Measurements from ENCODE around the gene TMEM82.
A peak's percentile ranks its signal among the peaks of the same experiment; 100 is the strongest.
"Not testable (repeated sequence)": the region's sequence is repeated elsewhere in the genome, so short reads cannot be mapped to it uniquely, and the experiment has no call there.

Gene TMEM82

DNA sequence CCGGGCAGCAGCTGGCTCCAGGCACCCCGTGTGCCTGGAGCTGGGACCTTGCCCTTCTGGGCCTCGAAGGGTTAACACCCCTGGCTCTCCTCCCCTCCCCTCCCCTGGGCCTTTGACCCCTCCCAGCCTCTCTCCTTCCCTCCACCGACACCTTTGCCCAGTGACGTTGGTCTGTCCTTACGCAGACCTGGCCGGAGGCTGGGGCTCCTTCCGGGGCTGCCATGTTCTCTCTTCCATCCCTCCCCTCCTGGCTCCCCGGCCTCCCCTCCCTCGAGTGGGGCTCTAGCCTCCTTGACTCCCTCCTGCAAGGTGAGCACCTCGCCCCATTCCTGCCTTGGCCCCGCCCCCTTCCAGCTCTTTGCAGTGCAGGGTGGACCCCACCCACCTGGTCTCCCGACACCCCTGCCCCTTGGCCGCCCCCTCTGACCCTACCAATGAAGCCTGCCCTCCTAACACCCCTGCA lies at the start of gene TMEM82:
Gene TMEM82 (plus strand): TSS at position 161 of the 463 bp plus-strand sequence. CDS start 61 bp downstream, at position 222.
- peak; percentile 75 for DNase-seq (ENCODE audit: low spot score)

GRCh38 chr1:15693371-15693770 lies 48.9 kb upstream of the TMEM82 start:
- no peak for DNase-seq (ENCODE audit: low spot score)

GRCh38 chr1:15696956-15697521 lies 45.3 kb upstream of the TMEM82 start:
- DNase-seq (ENCODE audit: low spot score): no peak

- no peak for DNase-seq (ENCODE audit: low spot score)
Observed at GRCh38 chr1:15698201-15698600, 44.1 kb upstream of the TMEM82 start.

DNA sequence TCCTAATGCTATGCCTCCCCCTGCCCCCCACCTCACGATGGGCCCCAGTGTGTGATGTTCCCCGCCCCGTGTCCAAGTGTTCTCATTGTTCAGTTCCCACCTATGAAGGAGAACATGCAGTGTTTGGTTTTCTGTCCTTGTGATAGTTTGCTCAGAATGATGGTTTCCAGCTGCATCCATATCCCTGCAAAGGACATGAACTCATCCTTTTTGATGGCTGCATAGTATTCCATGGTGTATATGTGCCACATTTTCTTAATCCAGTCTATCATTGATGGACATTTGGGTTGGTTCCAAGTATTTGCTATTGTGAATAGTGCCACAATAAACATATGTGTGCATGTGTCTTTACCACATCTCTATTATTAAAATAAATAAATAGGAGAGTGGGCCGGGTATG lies 43.0 kb upstream of the TMEM82 start:
- DNase-seq (ENCODE audit: low spot score): not testable (repeated sequence)

- no peak for DNase-seq (ENCODE audit: low spot score)
Observed at GRCh38 chr1:15700508-15700907, 41.8 kb upstream of the TMEM82 start.

GRCh38 chr1:15701784-15702183 lies 40.5 kb upstream of the TMEM82 start:
- DNase-seq (ENCODE audit: low spot score): no peak

DNA sequence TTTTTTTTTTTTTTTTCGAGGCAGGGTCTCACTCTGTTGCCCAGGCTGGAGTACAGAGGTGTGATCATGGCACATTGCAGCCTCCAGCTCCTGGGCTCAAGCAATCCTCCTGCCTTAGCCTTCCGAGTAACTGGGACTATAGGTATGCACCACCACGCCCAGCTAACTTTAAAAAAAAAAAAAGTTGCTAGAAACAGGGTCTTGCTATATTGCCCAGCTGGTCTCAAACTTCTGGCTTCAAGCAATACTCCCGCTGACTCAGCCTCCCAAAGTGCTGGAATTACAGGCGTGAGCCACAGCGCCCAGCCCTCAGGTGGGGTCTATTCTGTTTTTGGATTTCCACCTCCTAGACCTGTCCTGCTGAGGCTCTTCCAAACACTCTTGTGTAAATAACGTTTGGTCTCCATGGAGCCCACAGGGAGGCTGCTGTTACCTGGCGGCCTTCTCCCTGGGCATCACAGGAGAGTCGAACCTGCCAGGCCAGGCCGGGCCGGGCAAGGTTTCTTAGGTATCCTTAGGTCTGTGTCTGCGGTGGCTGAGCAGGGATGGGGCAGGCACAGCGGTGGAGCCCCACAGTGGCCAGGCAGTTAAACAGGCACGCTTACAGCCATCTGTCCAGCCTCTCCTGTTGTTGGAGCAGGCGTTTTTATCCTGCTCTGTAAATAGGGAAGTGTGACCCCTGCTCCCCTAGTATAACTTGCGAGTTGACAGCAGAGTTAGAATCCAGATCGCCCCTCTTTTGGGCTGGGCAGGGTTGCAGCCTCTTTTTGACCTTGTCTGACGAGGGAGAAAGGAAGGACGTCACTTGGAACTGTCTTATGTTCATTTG lies 39.4 kb upstream of the TMEM82 start:
- peak; percentile 59 for DNase-seq (ENCODE audit: low spot score)

DNA sequence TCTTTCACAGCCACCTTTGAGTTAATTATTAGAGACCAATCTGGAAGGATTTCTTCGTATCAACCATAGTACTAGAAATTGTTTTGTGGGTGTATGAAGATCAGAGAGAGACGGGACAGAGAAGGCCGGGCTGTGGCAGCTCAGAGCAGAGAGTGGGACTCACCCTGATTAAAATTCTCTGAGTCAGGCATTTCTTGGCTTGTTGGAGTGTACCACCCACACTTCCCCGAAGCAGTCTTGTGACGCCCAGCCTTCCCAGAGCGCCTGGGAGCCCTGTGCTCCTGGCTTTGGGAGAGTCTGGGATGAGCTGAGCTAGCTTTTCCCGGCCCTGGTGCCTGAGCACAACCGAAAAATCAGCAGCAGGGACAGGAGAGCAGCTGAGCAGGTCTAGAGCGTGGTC lies 38.7 kb upstream of the TMEM82 start:
- no peak for DNase-seq (ENCODE audit: low spot score)

DNA sequence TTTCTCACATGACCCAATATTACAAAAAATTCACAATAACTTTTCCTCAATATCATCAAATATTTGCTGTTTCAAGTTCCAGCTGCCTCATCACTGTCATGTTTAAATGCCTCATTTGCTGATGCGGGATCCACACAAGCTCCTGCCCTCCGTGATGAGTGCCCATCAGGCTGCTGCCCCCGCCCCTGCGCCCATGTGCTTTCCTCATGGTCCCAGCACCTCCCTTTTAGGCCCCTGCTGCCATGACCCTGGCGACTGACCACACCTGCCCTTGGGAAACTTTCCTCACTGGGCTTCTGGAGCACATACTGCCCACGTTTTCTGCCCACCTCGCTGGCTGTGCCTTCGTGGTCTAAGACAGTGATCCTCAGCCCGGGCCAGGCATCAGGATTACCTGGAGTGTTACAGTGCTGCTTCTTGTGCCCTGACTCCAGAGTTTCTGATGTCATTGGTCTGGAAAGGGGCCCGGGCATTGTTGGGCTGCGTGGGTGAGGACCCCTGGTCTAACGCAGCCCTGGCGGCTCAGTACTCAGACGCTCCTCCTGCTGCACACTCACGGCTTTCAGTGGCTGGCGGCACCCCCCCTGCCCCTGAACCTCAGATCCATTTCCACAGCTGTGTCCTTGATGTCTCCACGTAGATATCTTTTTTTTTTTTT lies 37.6 kb upstream of the TMEM82 start:
- DNase-seq (ENCODE audit: low spot score): no peak

DNA sequence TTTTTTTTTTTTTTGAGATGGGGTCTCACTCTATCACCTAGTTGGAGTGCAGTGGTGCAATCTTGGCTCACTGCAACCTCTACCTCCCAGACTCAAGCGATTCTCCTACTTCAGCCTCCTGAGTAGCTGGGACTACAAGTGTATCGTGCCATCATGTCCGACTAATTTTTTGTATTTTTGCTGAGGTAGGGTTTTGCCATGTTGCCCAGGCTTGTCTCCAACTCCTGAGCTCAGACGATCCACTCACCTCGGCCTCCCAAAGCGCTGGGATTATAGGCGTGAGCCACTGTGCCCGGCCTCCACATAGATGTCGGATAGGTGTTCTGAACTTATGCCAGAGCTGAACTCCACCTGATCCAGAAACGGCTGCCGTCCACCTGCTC lies 37.1 kb upstream of the TMEM82 start:
- DNase-seq (ENCODE audit: low spot score): no peak

GRCh38 chr1:15706751-15707150 lies 35.5 kb upstream of the TMEM82 start:
- no peak for DNase-seq (ENCODE audit: low spot score)

DNA sequence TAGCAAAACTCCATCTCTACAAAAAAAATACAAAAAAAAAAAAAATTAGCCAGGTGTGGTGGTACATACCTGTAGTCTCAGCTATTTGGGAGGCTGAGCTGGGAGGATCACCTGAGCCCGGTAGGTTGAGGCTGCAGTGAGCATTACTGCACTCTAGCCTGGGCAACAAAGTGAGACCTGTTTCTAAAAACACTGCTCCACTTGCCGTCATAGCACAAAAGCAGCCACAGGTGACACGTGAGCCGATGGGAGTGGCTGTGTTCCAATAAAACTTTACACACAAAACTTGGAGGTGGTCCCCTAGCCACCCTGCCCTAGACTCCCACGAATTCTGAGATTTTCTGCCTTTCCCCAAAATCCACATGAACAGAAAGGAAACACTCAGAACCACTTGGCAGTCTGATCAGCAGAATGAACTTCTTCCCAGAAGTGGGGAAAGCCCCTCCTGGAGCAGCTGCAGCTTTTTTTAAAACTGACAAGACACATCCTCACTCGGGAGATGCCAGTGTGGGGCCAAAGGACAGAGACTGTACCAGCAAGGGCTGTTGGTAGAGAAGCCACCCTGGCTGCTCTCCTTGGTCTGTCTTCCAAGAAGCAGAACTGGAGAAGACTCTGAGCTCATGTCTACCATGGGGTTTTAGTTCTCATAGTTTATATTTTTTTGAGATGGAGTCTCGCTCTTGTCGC lies 34.9 kb upstream of the TMEM82 start:
- no peak for DNase-seq (ENCODE audit: low spot score)

DNA sequence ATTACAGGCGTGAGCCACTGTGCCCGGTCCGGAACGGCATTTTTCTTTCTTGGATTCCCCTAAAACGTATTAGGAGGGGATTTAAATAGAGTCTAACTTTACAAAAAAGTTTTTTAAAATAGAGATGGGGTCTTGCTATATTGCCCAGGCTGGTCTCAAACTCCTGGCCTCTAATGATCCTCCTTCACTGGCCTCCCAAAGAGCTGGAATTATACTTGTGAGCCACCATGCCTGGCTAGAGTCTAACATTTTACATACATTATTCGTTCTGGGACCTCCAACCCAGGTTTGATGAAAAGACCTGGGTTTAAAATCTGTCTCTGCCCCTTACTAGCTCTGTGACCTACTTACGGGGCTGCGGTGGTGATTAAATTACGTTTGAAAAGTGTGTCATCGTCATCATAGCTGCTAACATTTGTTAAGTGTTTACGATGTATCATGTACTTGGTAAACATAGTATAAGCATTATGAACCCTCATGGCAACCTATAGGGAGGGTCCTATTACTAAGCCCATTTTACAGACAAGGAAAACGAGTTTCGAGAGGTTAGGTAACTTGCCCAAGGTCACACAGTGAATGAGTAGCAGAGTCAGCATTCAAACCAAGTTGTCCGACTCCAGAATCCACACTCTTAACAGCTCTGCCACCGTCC lies 33.7 kb upstream of the TMEM82 start:
- DNase-seq (ENCODE audit: low spot score): no peak

DNA sequence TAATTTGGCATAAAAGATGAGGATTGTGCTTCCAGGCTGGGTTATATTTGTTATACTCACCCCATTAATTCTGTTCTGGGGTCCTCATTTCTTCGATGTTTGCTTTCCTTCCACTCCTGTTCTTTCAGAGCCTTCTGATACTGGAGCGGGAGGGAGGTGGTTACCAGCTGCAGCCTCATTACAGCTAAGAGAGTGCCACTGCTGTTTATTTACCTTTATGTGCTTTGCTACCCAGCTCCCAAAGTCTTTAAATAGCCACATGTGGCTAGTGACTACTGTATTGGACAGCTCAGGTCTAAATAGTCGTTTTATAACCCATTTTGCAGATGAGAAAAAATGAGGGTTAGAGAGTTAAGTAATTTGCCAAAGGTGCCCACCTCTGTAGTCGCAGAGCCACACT lies 33.1 kb upstream of the TMEM82 start:
- no peak for DNase-seq (ENCODE audit: low spot score)

- DNase-seq (ENCODE audit: low spot score): no peak
Observed at GRCh38 chr1:15712168-15712567, 30.1 kb upstream of the TMEM82 start.

DNA sequence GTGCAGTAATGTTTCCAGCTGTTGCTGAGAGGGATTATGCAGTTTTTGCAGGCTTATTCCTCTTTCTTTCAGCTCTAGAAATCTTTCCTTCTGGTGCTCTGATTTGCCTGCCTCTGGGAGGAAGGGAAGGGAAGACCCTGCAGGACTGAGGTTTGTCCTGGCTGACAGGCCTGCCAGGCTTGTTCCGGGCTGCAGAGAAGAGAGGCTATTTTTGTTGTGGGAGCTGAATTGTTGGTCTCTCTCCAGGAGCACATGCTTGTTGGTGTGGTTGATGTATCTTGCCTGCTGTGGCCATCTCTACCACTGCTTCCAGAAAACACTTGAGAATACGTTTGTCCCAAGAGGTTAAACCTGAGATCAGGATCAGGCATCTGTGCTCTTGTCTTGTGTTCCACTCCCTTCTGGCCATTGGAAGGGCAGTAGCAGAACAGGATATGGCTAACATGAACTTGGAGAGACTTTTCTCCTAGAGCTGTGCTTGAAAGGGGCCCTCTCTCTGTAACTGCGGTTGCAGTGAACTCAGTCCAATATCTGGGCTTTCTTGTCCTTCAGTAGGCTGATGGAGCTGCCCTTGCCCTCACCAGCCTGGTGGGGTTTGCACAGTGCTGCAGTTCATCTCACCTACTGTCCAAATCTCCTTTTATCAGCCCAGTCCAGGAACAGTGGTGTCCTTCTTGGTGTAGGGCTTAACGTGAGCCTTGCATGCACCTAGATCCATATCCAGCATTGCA lies 27.7 kb upstream of the TMEM82 start:
- DNase-seq (ENCODE audit: low spot score): no peak

DNA sequence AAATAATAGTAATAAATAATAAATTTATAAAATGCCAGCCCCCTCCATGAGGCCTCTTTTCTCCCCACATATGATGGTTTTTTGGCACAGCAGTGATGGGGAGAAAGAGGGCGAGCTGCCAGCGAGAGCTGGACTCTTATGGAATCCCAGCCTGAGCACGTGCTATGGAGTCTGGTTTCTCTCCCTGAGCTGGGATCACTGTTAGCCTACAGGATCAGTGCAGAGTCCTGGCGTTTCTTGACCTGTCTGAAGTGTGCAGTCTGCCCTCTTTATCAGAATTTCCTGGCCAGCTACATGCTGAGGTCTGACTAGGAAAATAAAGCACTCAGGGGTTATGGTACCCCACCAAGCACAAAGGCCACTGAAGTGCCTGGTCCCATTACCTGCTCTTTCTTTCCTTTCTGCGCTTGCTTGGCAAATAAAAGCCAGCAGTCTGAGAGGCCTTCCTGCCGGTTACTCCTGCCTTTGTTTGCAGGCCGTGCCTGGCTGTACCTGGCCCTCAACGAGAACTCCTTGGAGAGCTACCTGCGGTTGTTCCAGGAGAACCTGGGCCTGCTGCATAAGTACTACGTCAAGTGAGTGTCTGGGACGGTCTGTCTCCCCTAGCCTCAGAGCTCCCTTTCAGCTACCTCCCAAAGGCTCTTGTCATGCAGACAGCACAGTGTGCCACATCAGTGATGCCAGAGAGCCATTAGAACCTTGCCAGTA lies 24.7 kb upstream of the TMEM82 start:
- no peak for DNase-seq (ENCODE audit: low spot score)

- no peak for DNase-seq (ENCODE audit: low spot score)
Observed at GRCh38 chr1:15718199-15718601, 24.1 kb upstream of the TMEM82 start.

DNA sequence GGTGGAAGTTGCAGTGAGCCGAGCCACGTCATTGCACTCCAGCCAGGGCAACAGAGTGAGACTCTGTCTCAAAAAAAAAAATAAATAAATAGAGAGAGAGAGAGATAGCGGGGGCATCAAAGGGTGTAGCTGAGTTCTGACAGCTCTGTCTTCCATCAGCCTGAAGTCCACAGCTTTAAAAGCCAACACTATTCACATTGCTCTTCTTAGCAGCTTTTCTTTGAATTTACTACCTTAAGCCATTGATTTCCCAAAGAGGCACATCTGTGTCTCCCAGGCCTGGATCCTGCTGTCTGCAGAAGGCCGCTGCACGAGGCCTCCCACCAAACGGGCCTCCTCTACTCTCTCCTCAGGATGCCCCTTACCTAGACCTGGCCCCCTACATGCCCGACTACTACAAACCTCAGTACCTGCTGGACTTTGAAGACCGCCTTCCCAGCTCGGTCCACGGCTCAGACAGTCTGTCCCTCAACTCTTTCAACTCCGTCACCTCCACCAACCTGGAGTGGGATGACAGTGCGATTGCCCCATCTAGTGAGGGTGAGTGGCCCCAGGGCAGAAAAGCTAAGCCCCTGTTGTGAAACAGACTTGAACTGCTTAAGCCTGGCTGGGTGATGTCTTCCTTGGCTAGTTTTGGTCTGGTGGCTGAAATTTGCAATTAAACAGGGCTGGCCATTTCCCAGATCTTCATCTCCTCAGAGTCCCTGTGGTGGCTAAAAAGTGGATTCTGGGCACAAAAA lies 22.7 kb upstream of the TMEM82 start:
- no peak for DNase-seq (ENCODE audit: low spot score)

Data from iPS-NIHi11 (cell line).